Uterus (tissue), 4 donors: ENCODE data around the gene TCHHL1. TPM values are rescaled to one million over a fixed set of nuclear protein-coding genes. Genes with fewer than 3 reads are reported as not detected.

Source experiments
- DNase-seq, 2 donors: peaks; one replicate each; pipeline ENCODE4 v3.0.0-alpha.2; 2019 to 2020
- H3K27ac ChIP-seq, 2 donors: fragments of 200-600 bp; sonication (generic); 1 replicate in 1 of 2; 2 replicates in 1 of 2; pipeline ENCODE4 v1.5.1; 2016 to 2018
- H3K27me3 ChIP-seq, 2 donors: fragments of 200-600 bp; sonication (generic); one replicate each; pipeline ENCODE4 v1.5.1; 2018 to 2019; ENCODE audit warnings: control low read depth in 1 of 2
- H3K36me3 ChIP-seq, 2 donors: fragments of 200-600 bp; sonication (generic); one replicate each; pipeline ENCODE4 v1.5.1; 2019; ENCODE audit warnings: control low read depth in 1 of 2
- H3K4me1 ChIP-seq, 2 donors: fragments of 200-600 bp; sonication (generic); one replicate each; pipeline ENCODE4 v1.5.1; 2018 to 2019; ENCODE audit warnings: control low read depth in 1 of 2
- H3K4me3 ChIP-seq, 2 donors: fragments of 200-600 bp; sonication (generic); 1 replicate in 1 of 2; 2 replicates in 1 of 2; pipeline ENCODE4 v1.5.1; 2018 to 2019; ENCODE audit warnings: mild to moderate bottlenecking in 1 of 2
- H3K9me3 ChIP-seq, 2 donors: fragments of 200-600 bp; sonication (generic); one replicate each; pipeline ENCODE4 v1.5.1; 2019; ENCODE audit warnings: control low read depth in 1 of 2
- POLR2A ChIP-seq, 2 donors: fragments of 450-650 bp; IDR thresholded peaks; one replicate each; pipeline ENCODE4 v1.6.1; 2016; ENCODE audit warnings: antibody characterized with exemption in 2 of 2, mild to moderate bottlenecking in 1 of 2, moderate library complexity in 1 of 2
- intact Hi-C: fragments of 100-400 bp; cut with DNase I; formaldehyde crosslinking; loops from one replicate; pipeline ENCODE4 v1.15.1; 2023; ENCODE audit warnings: low total_unique reads
- total RNA-seq, 4 donors: library from RNA; depleted of rRNA in 3 of 4; stranded (reverse); fragments of >200 nt in 3 of 4; gene quantifications; one replicate each; pipeline versions ENCODE4 v1.1.0 to v1.2.4, GENCODE V29; 2014 to 2023
- TF ChIP-seq, protein P1 (sequence below), 4 experiments: fragments of 200-600 bp in 2 of 4; fragments of 450-650 bp in 2 of 4; sonication (generic) in 2 of 4; IDR thresholded peaks; one replicate each; pipeline ENCODE4 v1.5.1; 2016 to 2019; ENCODE audit warnings: antibody characterized with exemption in 4 of 4, mild to moderate bottlenecking in 2 of 4, moderate library complexity in 1 of 4
- donor health status: DM: yes; HTN: yes; CAD: no.

Gene TCHHL1
- total RNA-seq, 4 donors from 2014 or later = not detected

- Histone ChIP-seq H3K27me3 (peaks cover 0 to 57% of the 10 kb centered on the region in 2 donors), H3K9me3 (peaks cover 0 to 4% of the 10 kb centered on the region in 2 donors), H3K4me3 (no peak overlapping the region), H3K4me1 (peaks cover 0 to 29% of the 10 kb centered on the region in 2 donors), H3K27ac (no peak overlapping the region), H3K36me3 (no peaks in the 10 kb centered on the region)
- no peak for DNase-seq
- TF ChIP-seq, protein P1, sequence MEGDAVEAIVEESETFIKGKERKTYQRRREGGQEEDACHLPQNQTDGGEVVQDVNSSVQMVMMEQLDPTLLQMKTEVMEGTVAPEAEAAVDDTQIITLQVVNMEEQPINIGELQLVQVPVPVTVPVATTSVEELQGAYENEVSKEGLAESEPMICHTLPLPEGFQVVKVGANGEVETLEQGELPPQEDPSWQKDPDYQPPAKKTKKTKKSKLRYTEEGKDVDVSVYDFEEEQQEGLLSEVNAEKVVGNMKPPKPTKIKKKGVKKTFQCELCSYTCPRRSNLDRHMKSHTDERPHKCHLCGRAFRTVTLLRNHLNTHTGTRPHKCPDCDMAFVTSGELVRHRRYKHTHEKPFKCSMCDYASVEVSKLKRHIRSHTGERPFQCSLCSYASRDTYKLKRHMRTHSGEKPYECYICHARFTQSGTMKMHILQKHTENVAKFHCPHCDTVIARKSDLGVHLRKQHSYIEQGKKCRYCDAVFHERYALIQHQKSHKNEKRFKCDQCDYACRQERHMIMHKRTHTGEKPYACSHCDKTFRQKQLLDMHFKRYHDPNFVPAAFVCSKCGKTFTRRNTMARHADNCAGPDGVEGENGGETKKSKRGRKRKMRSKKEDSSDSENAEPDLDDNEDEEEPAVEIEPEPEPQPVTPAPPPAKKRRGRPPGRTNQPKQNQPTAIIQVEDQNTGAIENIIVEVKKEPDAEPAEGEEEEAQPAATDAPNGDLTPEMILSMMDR (IDR thresholded peaks at IDR 0.05) = no peak
- no peak for TF ChIP-seq POLR2A (IDR thresholded peaks at IDR 0.05)
- intact Hi-C loops = no loop called here
These were observed 19.4 kb upstream of the TCHHL1 start for GRCh38 chr1:152107984-152108881.

GRCh38 chr1:152107031-152107983 is 18.4 kb upstream of the TCHHL1 start:
- TF ChIP-seq, protein P1 (IDR thresholded peaks at IDR 0.05) = no peak
- no peak for TF ChIP-seq POLR2A (IDR thresholded peaks at IDR 0.05)
- Histone ChIP-seq H3K4me3 (no peak overlapping the region), H3K9me3 (peaks cover 0 to 4% of the 10 kb centered on the region in 2 donors), H3K27me3 (peaks cover 0 to 48% of the 10 kb centered on the region in 2 donors), H3K36me3 (no peaks in the 10 kb centered on the region), H3K4me1 (peaks cover 0 to 26% of the 10 kb centered on the region in 2 donors), H3K27ac (no peak overlapping the region)
- no peak for DNase-seq
- intact Hi-C loops = no loop called here

GRCh38 chr1:152104854-152105253 is 16.0 kb upstream of the TCHHL1 start:
- peaks cover 0 to 10% of the 10 kb centered on the region in 2 donors for H3K4me1 ChIP-seq
- no peak overlapping the region for H3K27ac ChIP-seq
- no peaks in the 10 kb centered on the region for H3K36me3 ChIP-seq
- no peak for DNase-seq
- TF ChIP-seq, protein P1 (IDR thresholded peaks at IDR 0.05) = no peak
- no peak overlapping the region for H3K4me3 ChIP-seq
- H3K9me3 ChIP-seq = peaks cover 0 to 4% of the 10 kb centered on the region in 2 donors
- H3K27me3 ChIP-seq = peaks cover 0 to 48% of the 10 kb centered on the region in 2 donors
- intact Hi-C loops = no loop called here

GRCh38 chr1:152096931-152097330 is 8.1 kb upstream of the TCHHL1 start:
- H3K4me1 ChIP-seq = no peaks in the 10 kb centered on the region
- no peak for DNase-seq
- peaks cover 0 to 7% of the 10 kb centered on the region in 2 donors for H3K9me3 ChIP-seq
- TF ChIP-seq, protein P1 (IDR thresholded peaks at IDR 0.05) = no peak
- TF ChIP-seq POLR2A (IDR thresholded peaks at IDR 0.05) = no peak
- H3K4me3 ChIP-seq = no peak overlapping the region
- intact Hi-C loops = no loop called here
- no peaks in the 10 kb centered on the region for H3K36me3 ChIP-seq
- H3K27me3 ChIP-seq = no peaks in the 10 kb centered on the region
- H3K27ac ChIP-seq = no peak overlapping the region
